Measurements from ENCODE around the gene PCMTD2.
"Not testable (repeated sequence)": the region's sequence is repeated elsewhere in the genome, so short reads cannot be mapped to it uniquely, and the experiment has no call there.

PCMTD2 gene

DNA sequence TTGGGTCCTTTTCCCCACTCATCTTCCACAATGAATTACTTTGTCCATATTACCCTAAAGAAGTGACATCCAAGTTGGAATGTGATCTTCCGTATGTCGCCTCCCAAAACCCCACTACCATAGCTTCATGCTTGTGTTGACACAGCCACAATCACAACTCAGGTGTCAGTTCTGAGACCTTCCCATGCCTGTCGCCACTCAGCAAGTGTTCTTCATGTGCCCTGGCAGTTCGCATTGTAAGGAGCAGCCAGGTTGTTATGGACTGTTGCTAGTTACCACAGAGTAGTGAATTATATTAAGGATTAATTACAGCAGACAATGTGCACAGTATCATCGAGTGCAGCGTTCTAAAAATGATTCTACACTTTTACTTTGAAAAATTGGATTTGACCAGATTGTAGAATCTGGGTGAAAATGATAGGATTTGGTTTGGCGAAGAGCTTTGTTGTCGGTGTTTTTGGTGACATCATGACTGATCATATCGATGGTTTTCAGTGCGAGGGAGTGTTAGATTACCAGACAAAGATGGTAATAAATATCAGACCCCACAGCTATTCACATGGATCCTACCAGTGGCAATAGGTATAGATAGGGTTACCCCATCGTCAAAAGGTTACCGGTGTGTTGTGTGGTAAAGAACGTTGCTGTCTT is 1.7 kb downstream of the PCMTD2 start:
- DNase-seq, result no peak

GRCh38 chr20:64258071-64258823 is 2.7 kb downstream of the PCMTD2 start:
- no peak for DNase-seq

DNA sequence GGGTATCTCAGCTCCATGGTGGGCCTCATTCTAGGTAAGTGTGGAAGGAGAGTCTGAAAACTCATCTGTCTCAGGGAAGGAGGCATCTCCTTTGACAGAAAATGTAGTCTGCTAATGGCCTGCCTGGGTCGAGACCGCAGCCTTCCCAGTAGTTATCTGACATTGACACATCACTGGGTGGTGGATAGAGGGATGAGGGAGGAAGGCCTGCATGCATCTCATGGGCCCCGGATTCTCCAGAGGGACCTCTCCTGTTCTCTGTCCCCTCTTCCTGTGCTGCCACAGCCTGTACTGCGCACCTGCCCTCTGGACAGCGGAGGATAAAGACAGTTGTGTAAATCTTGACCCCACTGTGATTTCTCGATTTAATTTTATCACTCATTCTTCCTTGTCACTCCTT is 4.7 kb downstream of the PCMTD2 start:
- DNase-seq, result no peak

DNA sequence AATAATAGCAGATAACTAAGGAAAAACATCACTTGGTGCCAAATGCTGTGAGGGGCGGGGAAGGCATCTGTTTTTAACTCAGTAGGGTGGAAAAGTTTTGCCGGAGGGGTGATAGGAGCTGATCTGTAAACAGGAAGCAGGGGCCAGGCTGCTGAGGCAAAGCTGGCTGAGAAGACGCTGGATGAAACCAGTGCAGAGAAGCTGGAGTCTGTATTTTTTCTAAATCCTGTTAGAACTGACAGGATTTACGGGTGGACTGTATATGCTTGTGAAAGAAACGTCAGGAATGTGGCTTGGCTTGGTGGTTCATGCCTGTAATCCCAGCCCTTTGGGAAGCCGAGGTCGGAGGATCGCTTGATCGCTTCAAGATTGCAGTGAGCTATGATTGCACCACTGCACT is 5.6 kb downstream of the PCMTD2 start:
- DNase-seq, result peak; percentile 4

DNA sequence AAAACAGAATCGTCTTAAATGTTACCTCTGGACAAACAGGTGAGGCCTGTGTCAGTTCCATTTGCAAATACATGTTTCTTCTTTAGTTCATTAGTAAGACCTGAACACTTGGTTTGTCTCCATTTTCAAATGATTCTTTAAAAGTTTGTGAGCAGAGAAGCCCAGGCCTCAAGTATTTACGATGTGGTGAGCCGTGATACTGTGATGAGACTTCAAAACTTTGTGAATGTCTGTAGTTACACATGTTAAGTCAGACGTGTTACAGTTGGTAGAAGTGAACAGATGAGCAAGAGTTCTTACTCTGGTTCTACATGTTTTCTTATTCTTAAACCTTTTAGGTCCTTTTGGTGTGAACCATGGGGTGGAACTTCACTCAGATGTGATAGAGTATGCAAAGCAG is 8.5 kb downstream of the PCMTD2 start:
- DNase-seq, result no peak

GRCh38 chr20:64265201-64265600 is 9.7 kb downstream of the PCMTD2 start:
- no peak for DNase-seq

DNA sequence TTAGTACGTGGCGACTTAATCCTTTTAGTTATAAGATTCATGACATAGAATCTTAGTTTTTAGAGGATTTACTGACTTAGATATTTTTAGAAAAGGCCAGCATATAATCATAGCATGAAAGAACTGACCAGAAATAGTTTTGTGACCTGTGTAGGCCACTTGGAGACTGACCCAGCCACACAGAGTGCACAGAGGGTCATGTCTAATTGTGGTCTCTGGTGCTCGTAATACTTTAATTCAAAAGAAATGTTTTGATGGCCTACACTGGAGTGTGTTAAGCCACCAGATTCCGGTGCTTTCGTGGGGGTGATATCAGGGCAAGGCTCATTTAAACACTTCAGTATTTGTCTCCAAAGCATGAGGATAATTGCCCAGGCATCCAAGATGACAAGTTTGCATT is 11.4 kb downstream of the PCMTD2 start:
- no peak for DNase-seq

- no peak for DNase-seq
These were observed 12.6 kb downstream of the PCMTD2 start for GRCh38 chr20:64268174-64268573.

DNA sequence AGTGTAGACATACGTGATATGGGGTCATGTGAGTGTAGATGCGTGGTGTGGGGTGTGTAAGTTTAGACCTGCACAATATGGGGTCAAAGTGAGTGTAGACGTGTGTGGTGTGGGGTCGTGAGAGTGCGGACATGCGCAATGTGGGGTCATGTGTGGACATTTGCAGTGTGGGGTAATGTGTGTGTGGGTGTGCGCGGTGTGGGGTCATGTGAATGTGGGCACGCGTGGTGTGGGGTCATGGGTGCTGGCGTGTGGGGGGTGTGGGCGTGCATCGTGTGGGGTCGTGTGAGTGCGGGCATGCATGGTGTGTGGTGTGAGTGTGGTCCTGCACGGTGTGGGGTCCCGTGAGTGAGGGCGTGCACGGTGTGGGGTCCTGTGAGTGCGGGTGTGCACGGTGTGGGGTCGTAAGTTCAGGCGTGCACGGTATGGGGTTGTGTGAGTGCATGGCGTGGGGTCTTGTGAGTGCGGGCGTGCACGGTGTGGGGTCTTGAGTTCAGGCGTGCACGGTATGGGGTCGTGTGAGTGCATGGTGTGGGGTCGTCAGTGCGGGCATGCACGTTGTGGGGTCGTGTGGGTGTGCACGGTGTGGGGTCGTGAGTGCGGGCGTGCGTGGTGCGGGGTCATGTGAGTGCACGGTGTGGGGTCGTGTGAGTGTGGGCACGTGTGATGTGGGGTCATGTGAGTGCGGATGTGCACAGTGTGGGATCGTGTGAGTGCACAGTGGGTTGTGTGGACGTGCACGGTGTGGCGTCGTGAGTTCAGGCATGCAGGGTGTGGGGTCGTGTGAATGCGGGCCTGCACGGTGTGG is 14.3 kb downstream of the PCMTD2 start:
- DNase-seq, result no peak

DNA sequence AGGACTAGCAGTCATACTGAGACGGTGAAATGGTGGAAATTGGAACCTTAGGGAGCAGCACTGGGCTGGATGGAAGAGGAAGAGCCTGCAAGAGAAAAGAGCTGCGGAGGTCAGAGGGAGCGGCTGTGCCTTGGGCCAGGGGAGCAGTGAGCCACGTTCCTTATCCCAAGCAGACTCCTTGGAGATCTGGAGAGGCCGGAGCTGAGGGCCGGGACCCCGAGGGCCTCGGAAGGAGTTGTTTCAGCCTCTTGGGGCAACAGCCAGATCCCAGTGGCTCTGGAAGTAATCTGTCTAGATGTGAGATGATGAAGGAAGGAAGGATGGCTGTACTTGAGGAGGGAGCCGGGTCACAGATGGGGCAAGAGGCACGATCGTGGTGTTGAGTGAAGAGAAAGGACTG is 16.1 kb downstream of the PCMTD2 start:
- DNase-seq, result no peak

GRCh38 chr20:64273109-64273508 is 17.6 kb downstream of the PCMTD2 start:
- DNase-seq, result no peak

DNA sequence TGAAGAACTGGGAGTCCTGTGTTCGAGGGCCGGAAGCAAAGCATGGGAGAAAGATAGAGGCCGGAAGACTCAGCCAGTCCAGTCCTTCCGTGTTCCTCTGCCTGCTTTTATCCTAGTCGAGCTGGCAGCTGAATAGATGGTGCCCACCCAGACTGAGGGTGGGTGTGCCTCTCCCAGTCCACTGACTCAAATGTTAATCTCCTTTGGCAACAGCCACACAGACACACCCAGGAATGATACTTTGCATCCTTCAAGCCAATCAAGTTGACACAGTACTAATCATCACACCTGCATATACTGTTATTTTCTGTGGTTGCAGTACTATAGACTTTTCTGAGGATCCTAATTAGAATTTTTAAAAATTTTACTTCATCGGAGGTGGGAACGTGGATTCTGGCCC is 21.3 kb downstream of the PCMTD2 start:
- no peak for DNase-seq

DNA sequence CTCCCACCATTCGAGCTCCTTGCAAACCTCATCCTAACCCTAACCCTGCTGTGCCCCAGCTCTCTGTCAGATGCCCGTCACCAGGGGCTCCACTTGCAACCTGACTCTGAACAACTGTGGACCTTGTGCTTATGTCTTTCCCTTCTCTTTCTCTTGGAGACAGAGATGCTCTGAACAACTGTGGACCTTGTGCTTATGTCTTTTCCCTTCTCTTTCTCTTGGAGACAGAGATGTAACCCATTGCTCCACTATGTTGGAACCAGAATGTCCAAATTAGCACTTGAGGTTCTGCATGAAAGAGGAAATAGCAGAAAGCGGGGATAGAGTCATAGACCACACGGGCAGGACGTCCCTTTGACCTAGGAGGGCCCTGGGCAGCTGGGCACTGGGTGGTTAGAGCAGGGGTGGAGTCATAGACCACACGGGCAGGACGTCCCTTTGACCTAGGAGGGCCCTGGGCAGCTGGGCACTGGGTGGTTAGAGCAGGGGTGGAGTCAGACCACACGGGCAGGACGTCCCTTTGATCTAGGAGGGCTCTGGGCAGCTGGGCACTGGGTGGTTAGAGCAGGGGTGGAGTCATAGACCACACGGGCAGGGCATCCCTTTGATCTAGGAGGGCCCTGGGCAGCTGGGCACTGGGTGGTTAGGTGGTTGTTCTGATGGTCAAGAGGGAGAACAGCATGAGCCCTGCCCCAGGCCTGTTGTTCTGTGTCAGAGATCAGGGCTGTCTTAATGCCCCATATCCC is 22.2 kb downstream of the PCMTD2 start:
- no peak for DNase-seq

- no peak for DNase-seq
These were observed 22.8 kb downstream of the PCMTD2 start for GRCh38 chr20:64278317-64278681.

- no peak for DNase-seq
These were observed 24.4 kb downstream of the PCMTD2 start for GRCh38 chr20:64279826-64280459.

GRCh38 chr20:64280460-64280843 is 24.9 kb downstream of the PCMTD2 start:
- DNase-seq, result no peak

DNA sequence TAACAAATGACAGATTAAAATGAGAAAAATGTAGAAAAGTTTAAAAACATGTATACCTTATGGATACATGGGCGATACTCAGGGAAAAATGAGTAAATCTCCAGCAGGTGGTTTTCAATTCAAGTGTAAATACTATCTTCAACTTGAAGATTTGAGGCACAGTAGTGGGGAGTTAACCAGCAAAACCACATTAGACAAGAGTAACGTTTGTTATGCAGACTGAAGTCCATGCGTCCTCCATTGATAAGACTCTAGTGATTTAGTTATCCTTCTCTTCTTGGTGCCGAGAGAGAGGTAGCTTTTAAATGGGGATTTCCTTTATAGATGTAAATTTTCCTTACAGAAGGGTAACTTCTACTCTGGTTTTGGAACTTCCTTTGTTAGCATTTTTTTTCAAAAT is 28.1 kb downstream of the PCMTD2 start:
- DNase-seq, result no peak

DNA sequence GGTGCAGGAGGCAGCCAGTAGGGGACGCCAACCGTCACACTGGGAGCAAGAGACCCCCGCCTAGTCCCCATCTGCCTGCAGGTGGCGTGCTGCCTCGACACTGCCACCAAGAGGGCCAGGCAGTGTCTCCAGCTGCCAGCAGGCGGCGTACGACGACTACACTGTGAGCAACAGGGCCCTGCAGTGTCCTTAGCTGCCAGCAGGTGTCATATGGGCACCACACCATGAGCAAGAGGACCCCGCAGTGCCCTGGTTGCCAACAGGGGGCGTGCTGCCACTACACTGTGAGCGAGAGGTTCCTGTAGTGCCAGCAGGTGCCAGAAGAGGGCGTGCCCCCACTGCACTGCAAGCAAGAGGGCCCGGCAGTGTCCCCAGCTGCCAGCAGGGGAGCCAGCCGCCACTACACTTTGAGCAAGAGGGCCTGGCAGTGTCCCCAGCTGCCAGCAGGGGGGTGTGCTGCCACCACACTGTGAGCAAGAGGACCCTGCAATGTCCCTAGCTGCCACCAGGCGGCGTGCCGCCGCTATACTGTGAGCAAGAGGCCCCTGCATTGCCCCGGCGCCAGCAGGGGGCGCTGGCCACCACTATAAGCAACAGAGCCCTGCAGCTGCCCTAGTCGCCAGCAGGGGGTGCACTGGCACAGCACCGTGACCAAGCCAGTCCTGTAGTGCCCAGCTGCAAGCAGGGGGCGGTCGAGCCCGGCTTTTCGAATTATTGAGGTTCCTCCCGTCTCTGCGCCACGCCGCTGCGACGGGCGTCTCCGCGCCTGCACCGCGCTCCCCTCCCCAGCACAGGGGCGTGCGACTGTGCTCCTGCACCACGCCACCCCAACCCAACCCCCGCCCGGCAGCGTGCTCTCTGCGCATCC is 30.3 kb downstream of the PCMTD2 start:
- DNase-seq, result peak; percentile 22

DNA sequence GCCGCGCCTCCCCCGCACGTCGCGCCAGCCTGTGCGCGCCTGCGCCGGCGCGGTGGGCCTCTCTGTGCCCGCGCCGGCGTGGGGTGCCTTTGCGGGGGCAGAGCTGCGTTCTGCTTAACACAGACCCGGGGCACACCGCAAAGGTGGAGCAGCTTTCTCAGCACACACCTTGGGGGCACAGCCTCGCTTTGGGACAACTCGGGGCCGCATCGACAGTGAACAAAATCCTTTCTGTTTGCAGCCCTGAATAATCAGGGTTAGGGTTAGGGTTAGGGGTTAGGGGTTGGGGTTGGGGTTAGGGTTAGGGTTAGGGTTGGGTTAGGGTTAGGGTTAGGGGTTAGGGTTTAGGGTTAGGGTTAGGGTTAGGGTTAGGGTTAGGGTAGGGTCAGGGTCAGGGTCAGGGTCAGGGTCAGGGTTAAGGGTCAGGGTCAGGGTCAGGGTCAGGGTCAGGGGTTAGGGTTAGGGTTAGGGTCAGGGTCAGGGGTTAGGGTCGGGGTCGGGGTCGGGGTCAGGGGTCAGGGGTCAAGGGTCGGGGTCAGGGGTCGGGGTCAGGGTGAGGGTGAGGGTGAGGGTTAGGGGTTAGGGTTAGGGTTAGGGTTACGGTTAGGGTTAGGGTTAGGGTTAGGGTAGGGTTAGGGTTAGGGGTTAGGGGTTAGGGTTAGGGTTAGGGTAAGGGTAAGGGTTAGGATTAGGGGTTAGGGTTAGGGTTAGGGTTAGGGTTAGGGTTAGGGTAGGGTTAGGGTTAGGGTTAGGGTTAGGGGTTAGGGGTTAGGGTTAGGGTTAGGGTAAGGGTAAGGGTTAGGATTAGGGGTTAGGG is 31.1 kb downstream of the PCMTD2 start:
- not testable (repeated sequence) for DNase-seq

- DNase-seq, result not testable (repeated sequence)
These were observed 31.7 kb downstream of the PCMTD2 start for GRCh38 chr20:64287264-64287590.

DNA sequence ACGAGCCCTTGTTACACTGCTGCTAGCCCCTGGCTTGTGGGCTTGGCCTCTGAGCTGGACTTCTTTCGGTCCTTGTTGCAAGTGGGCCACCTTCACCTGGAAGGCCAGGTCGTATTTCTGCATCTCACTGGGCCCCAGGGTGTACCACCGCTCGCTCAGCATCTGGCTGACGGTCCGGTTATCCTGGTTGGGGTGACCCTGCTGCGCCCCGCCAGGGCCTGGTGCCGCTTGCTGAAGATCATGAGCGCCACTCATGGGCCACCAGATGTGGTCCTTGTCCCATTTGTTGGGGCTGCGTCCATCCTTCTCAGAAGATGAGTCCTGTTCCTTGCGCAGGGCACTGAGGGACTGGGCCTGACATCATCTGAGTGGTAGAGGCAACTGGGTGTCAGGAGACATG is 36.6 kb downstream of the PCMTD2 start:
- DNase-seq, result not testable (repeated sequence)
